Hepatocyte (in vitro differentiated cells): ENCODE data around the gene KAZALD1. TPM values are rescaled to one million over a fixed set of nuclear protein-coding genes. Genes with fewer than 3 reads are reported as not detected.

Source experiments
- DNase-seq: peaks from one replicate; pipeline ENCODE4 v3.0.0-alpha.2; 2016; ENCODE audit warnings: low spot score
- H2AFZ ChIP-seq: fragments of 200-600 bp; sonication (generic); 2 replicates; pipeline ENCODE4 v1.6.0; 2016; ENCODE audit warnings: antibody characterized with exemption, mild to moderate bottlenecking
- H3K27ac ChIP-seq: fragments of 200-600 bp; sonication (generic); 2 replicates; pipeline ENCODE4 v1.5.1; 2016; ENCODE audit warnings: mild to moderate bottlenecking
- H3K27me3 ChIP-seq: fragments of 200-600 bp; sonication (generic); 2 replicates; pipeline ENCODE4 v1.6.1; 2016
- H3K36me3 ChIP-seq: fragments of 200-600 bp; sonication (generic); replicated peaks from 2 replicates; pipeline ENCODE4 v1.5.1; 2016; ENCODE audit warnings: low read depth; ENCODE audit not compliant: insufficient read depth
- H3K4me1 ChIP-seq: fragments of 200-600 bp; sonication (generic); 2 replicates; pipeline ENCODE4 v1.5.1; 2016; ENCODE audit warnings: mild to moderate bottlenecking, moderate library complexity; ENCODE audit not compliant: insufficient read depth
- H3K4me2 ChIP-seq: fragments of 200-600 bp; sonication (generic); 2 replicates; pipeline ENCODE4 v1.6.0; 2016
- H3K4me3 ChIP-seq: fragments of 200-600 bp; sonication (generic); 2 replicates; pipeline ENCODE4 v1.5.1; 2016; ENCODE audit warnings: mild to moderate bottlenecking
- H3K79me2 ChIP-seq: fragments of 200-600 bp; sonication (generic); 2 replicates; pipeline ENCODE4 v1.6.0; 2017; ENCODE audit warnings: mild to moderate bottlenecking
- H3K9me2 ChIP-seq: fragments of 200-600 bp; sonication (generic); replicated peaks from 2 replicates; pipeline ENCODE4 v1.6.0; 2017; ENCODE audit warnings: mild to moderate bottlenecking; ENCODE audit not compliant: insufficient read depth
- H3K9me3 ChIP-seq: fragments of 200-600 bp; sonication (generic); 2 replicates; pipeline ENCODE4 v1.5.1; 2016; ENCODE audit warnings: low read depth, mild to moderate bottlenecking
- H4K20me1 ChIP-seq: fragments of 200-600 bp; sonication (generic); 2 replicates; pipeline ENCODE4 v1.6.0; 2016; ENCODE audit warnings: mild to moderate bottlenecking; ENCODE audit not compliant: insufficient read depth, poor library complexity, severe bottlenecking
- EZH2 ChIP-seq: fragments of 200-600 bp; sonication (generic); IDR thresholded peaks from 2 replicates; pipeline ENCODE4 v1.6.1; 2016; ENCODE audit warnings: antibody characterized with exemption, mild to moderate bottlenecking, borderline replicate concordance
- EZH2phosphoT487 ChIP-seq: fragments of 200-600 bp; sonication (generic); IDR thresholded peaks from one replicate; pipeline ENCODE4 v1.6.1; 2018; ENCODE audit warnings: antibody characterized with exemption, mild to moderate bottlenecking, low read depth, moderate library complexity; ENCODE audit not compliant: unreplicated experiment, severe bottlenecking
- WGBS: methylation state at CpG from one replicate; pipeline ENCODE4 v1.1.6; 2016; ENCODE audit warnings: low lambda C conversion rate; ENCODE audit errors: missing lambda C conversion rate; 5-methylcytosine and 5-hydroxymethylcytosine counted together
- polyA plus RNA-seq: library from polyadenylated mRNA; unstranded; fragments of >200 nt; fragmentation: Nextera tagmentation; extraction: Ambion mirVana; gene quantifications from 2 replicates; pipeline ENCODE4 v1.2.1, GENCODE V29; 2016
- total RNA-seq: library from RNA; depleted of rRNA; stranded (reverse); fragments of >200 nt; gene quantifications from 2 replicates; pipeline ENCODE4 v1.2.3, GENCODE V29; 2014
- TF ChIP-seq, protein P1 (sequence below): fragments of 200-600 bp; sonication (generic); IDR thresholded peaks from 2 replicates; pipeline ENCODE4 v1.5.1; 2016; ENCODE audit warnings: antibody characterized with exemption, mild to moderate bottlenecking; ENCODE audit not compliant: poor library complexity

KAZALD1 gene
- total and polyA plus RNA-seq, 2 experiments from 2014 or later = 18.2 to 31.9 TPM

DNA sequence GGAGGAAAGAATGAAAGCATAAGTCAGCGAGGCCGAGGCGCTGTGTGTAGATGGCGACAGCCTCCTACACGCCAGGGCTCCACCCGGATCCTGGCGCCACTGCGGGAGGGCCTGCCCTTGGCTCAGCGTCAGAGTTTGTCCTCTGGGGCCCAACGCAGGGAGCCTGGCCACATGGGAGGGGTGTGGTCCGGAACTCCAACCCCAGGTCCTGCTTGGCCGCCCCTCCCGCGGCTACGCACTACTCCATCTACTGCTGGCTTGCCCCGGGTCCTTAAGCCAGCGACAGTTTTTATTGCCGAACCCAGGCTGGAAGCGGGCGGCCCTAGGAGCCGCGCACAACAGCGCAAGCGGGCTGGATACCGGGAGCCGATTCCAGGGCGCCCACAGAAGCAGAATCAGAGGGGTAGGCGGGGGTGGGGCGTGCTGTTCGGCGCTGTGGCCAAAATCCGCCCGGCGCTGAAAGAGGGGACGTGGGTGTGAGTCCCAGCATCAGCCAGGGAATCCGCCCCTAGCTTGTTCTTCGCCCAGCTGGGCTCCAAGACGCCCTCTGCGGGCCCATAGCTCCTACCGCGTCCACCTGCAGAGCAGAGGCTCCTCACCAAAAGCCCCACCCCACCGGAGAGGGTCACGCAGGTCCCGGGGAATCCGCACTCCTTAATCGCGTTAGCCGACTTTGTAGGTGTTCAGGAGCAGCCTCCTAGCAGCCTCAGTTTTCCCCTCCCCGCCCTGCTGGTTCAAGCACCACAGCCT, 4.5 kb downstream of the KAZALD1 start:
- H4K20me1 ChIP-seq = no peaks in the 10 kb centered on the region
- H3K36me3 ChIP-seq = no peaks in the 10 kb centered on the region
- no peaks in the 10 kb centered on the region for H3K9me3 ChIP-seq
- peaks cover 31% of the 10 kb centered on the region for H3K4me1 ChIP-seq
- WGBS = 2% methylated on average over 41 of the region's 49 CpGs
- H3K27me3 ChIP-seq = no peaks in the 10 kb centered on the region
- no peak for TF ChIP-seq EZH2phosphoT487
- TF ChIP-seq, protein P1, sequence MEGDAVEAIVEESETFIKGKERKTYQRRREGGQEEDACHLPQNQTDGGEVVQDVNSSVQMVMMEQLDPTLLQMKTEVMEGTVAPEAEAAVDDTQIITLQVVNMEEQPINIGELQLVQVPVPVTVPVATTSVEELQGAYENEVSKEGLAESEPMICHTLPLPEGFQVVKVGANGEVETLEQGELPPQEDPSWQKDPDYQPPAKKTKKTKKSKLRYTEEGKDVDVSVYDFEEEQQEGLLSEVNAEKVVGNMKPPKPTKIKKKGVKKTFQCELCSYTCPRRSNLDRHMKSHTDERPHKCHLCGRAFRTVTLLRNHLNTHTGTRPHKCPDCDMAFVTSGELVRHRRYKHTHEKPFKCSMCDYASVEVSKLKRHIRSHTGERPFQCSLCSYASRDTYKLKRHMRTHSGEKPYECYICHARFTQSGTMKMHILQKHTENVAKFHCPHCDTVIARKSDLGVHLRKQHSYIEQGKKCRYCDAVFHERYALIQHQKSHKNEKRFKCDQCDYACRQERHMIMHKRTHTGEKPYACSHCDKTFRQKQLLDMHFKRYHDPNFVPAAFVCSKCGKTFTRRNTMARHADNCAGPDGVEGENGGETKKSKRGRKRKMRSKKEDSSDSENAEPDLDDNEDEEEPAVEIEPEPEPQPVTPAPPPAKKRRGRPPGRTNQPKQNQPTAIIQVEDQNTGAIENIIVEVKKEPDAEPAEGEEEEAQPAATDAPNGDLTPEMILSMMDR = peak; percentile 48
- DNase-seq = peak; percentile 92
- peaks cover 8% of the 10 kb centered on the region for H3K79me2 ChIP-seq
- peak overlapping the region; percentile 96 for H3K4me2 ChIP-seq
- peak overlapping the region; percentile 38 for H2AFZ ChIP-seq
- peak overlapping the region; percentile 95 for H3K27ac ChIP-seq
- H3K9me2 ChIP-seq = no peaks in the 10 kb centered on the region
- peak overlapping the region; percentile 50 for H3K4me3 ChIP-seq

GRCh38 chr10:101066896-101067355, 5.1 kb downstream of the KAZALD1 start:
- TF ChIP-seq, protein P1 = no peak
- TF ChIP-seq EZH2 (no peak), EZH2phosphoT487 (no peak)
- H3K9me3 ChIP-seq = no peaks in the 10 kb centered on the region
- H3K4me2 ChIP-seq = peak overlapping the region; percentile 96
- WGBS = under 1% methylated on average over 20 of the region's 31 CpGs
- peak overlapping the region; percentile 95 for H3K27ac ChIP-seq
- H3K79me2 ChIP-seq = peaks cover 7% of the 10 kb centered on the region
- no peaks in the 10 kb centered on the region for H3K36me3 ChIP-seq
- H3K27me3 ChIP-seq = peaks cover 1% of the 10 kb centered on the region
- peak; percentile 45 for DNase-seq
- H3K9me2 ChIP-seq = no peaks in the 10 kb centered on the region
- peaks cover 30% of the 10 kb centered on the region for H3K4me1 ChIP-seq
- H2AFZ ChIP-seq = peak overlapping the region; percentile 44
- no peaks in the 10 kb centered on the region for H4K20me1 ChIP-seq
- H3K4me3 ChIP-seq = peak overlapping the region; percentile 58

DNA sequence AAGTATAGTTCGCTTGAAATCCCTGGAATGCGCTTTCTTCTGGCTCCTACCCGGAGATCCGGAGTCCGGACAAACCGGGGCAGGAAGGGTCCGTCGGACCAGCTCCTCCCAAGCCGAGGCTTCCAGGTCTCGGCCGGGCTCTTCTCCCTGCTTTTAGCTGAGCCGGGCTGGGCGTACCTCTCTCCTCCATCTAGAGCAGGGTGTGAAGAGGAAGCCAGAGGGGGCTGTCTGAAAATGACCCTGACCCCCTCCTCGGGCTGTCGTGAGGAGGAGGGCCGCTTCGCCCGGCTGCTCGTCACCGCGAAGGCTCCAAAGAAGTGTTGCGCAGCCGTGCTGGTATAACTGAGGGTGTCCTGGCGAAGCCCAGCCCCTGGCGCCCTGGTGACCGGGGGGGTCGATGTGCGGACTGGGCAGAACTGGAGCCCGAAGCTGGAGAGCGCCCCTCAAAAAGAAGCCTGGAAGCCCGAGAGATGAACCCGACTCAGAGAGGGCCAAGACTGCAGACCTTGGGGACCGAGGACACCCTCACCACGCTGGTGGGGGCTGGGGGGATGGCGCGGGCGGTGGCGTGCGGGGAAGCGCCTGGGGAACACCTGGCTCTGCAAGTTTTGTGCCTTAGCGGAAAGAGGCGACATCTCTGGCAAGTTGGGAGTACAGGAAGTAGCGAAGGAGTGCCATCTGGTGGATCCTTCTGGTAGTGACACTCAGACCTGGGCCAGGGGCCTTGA, 5.7 kb downstream of the KAZALD1 start:
- Histone ChIP-seq H3K9me3 (no peaks in the 10 kb centered on the region), H3K4me3 (peak overlapping the region; percentile 58), H4K20me1 (no peaks in the 10 kb centered on the region), H2AFZ (peak overlapping the region; percentile 44), H3K27ac (peak overlapping the region; percentile 95), H3K4me2 (peak overlapping the region; percentile 96), H3K4me1 (peaks cover 24% of the 10 kb centered on the region), H3K79me2 (peaks cover 4% of the 10 kb centered on the region), H3K36me3 (no peaks in the 10 kb centered on the region), H3K27me3 (peaks cover 7% of the 10 kb centered on the region), H3K9me2 (no peaks in the 10 kb centered on the region)
- TF ChIP-seq EZH2 = no peak
- TF ChIP-seq, protein P1 = peak; percentile 93
- no peak for TF ChIP-seq EZH2phosphoT487
- WGBS = 2% methylated on average over 32 of the region's 43 CpGs
- DNase-seq = peak; percentile 91
